Choroid plexus epithelial cell (primary cell): ENCODE measurements around the gene LMAN1L.

Experiments
- DNase-seq: peaks from one replicate; pipeline ENCODE4 v3.0.0-alpha.2; 2010; ENCODE audit warnings: low read depth
- H3K4me3 ChIP-seq: 2 replicates; pipeline ENCODE4 v1.5.1; 2011; ENCODE audit warnings: low read depth, mild to moderate bottlenecking, control low read depth, low read length, moderate library complexity
- TF ChIP-seq, protein P1 (sequence below): conservative IDR thresholded peaks from 2 replicates; pipeline ENCODE4 v1.5.1; 2011; ENCODE audit warnings: low read depth, mild to moderate bottlenecking, control low read depth, inconsistent platforms, low read length, moderate library complexity

Gene LMAN1L

DNA sequence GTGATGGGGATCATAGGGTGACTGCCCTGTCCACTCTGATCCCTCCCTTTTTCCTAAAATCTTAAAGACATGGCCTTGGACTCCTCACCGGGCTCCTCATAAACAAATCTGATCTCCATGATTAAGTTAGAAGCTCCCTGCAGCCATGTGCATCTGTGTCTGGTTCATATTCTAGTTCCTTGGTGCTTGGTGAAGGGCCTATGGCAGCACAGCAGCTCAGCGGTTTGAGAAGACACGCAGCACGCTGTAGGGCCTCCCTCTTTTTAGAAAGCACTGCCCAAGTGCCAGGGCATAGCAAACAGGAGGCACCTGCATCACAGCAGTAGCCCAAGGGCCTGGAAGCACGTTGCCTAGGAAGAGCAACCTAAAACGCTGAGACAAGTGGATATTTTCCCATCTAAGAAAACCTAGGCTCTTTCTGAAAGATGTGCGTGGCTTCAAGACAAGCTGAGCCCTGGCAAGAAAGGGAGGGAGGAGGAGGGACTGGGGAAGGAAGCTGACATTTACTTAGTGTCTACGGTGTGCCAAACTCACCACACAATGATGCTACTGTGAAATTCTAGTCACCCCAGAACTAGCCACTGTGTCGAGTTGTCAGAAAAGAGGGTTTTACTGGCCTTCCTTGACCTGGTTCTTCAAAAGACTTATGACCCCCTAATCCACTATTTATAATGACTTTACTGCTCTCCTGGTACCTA lies 45.2 kb downstream of the LMAN1L start:
- no peak for DNase-seq
- TF ChIP-seq, protein P1, sequence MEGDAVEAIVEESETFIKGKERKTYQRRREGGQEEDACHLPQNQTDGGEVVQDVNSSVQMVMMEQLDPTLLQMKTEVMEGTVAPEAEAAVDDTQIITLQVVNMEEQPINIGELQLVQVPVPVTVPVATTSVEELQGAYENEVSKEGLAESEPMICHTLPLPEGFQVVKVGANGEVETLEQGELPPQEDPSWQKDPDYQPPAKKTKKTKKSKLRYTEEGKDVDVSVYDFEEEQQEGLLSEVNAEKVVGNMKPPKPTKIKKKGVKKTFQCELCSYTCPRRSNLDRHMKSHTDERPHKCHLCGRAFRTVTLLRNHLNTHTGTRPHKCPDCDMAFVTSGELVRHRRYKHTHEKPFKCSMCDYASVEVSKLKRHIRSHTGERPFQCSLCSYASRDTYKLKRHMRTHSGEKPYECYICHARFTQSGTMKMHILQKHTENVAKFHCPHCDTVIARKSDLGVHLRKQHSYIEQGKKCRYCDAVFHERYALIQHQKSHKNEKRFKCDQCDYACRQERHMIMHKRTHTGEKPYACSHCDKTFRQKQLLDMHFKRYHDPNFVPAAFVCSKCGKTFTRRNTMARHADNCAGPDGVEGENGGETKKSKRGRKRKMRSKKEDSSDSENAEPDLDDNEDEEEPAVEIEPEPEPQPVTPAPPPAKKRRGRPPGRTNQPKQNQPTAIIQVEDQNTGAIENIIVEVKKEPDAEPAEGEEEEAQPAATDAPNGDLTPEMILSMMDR: no peak
- H3K4me3 ChIP-seq: no peak overlapping the region

DNA sequence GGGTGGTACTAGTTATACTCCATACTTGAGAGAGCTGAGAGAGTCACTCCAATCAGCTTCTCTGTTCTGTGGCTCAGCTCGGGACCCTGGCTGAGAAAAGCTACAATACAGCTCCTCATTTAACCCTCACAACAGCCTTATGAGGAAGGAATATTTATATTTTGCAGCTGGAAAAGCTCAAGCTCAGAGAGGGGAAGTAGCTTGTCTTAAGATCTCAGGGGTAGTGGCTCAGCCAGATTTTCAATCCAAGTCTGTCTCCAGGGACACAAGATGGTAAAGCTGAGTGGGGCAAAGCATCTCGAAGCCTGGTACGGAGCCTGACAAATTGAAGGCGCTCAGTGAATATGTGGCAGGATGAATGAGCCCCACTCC lies 45.7 kb downstream of the LMAN1L start:
- no peak for DNase-seq
- H3K4me3 ChIP-seq: no peak overlapping the region
- TF ChIP-seq, protein P1: no peak

DNA sequence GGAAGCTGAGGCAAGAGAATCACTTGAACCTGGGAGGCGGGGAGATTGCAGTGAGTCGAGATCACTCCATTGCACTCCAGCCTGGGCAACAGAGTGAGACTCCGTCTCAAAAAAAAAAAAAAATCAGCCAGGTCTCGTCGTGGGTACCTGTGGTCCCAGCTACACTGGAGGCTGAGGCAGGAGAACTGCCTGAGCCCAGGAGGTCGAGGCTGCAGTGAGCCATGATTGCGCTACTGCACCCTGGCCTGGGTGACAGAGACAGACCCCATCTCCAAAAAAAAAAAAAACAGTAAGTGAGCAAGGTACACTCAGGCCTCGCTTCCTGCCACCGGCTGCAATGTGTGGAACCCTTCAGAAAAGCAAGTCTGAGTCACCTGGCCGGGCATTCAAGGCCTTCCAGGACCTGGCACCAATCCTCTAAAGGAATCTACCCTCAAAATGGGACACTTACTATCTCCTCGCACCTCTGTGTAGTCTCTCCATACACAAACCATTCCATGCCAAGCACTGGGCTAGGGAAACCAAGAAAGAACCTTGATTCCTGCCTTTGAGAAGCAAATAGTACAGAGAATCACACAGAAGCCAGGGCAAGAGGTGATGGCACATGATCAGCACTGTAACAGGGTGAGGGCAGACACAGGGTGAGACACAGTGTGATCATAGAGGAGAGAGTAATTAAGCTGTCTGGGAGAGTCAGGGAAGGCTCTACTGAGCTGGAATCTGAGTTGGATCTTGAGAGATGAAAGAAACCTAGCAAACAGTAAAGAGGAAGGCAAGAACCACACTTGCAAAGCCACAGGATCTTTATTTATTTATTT lies 50.8 kb downstream of the LMAN1L start:
- DNase-seq: peak; percentile 29
- TF ChIP-seq, protein P1: no peak
- no peak overlapping the region for H3K4me3 ChIP-seq

DNA sequence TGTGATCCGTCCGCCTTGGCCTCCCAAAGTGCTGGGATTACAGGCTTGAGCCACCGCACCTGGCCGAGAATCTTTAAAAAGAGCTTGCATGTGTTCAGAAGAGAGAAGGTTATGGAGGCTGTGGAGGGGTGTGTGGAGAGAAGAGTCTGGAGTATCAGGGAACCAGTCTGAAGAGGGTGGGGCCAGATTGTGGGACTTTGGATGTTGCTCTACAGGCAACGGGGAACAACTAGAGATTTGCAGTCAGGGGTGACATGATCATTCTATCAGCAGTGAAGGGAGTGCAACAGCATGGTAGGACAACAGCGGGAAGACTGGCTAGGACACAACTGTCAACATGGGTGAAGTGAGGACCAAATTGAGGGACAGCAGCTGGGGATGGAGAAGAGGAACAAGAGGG lies 51.7 kb downstream of the LMAN1L start:
- DNase-seq: no peak
- TF ChIP-seq, protein P1: no peak

DNA sequence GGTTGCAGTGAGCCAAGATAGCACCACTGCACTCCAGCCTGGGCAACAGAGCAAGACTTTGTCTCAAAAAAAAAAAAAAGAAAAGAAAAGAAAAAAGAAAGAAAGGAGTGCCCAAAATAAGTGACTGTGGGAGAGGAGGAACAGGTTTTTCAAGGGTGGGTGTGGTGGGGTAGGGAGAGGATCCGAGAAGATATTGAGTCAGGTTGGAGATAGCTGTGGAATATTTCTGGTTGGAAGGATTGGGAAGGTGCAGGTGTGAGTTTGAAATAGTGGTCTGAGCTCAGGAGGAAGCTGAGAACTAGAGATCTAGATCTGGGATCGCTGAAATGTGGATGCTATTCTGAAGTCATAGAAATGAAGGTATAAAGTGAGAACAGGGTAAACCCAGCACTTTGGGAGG lies 52.7 kb downstream of the LMAN1L start:
- TF ChIP-seq, protein P1: no peak
- no peak overlapping the region for H3K4me3 ChIP-seq
- no peak for DNase-seq

More for the DNA sequence above, 51.7 kb downstream of the LMAN1L start:
- no peak overlapping the region for H3K4me3 ChIP-seq

DNA sequence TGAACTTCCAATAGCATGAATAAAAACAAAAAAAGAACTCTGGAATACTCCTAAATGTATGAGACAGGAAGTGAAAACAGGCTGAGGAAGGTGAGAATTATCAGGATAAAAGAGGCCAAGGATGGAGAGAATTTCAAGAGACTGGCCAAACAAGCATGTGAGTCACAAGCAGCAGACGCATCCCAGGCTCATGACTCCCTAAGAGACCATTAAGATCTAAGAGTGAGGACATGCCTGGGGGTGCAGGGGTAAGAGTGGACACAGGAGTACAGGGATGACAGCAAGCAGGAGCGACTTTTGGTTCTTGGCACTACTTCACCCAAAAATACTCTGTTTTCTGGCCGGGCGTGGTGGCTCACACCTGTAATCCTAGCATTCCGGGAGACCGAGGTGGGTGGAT lies 53.5 kb downstream of the LMAN1L start:
- peak; percentile 63 for DNase-seq
- TF ChIP-seq, protein P1: no peak
- no peak overlapping the region for H3K4me3 ChIP-seq
